D721Med (cell line): ENCODE data around the gene MAB21L3.

Source experiments
- DNase-seq: peaks from one replicate; pipeline ENCODE4 v3.0.0; 2011; ENCODE audit warnings: low spot score; ENCODE audit not compliant: insufficient read length
- FAIRE-seq: peaks from 2 replicates; lab custom pipeline; 2011; peaks lifted over from hg19 to GRCh38; lab: Jason Lieb, UNC
- CTCF ChIP-seq: IDR thresholded peaks from 2 replicates; pipeline ENCODE4 v1.5.1; 2012; ENCODE audit warnings: mild to moderate bottlenecking, control low read depth; ENCODE audit not compliant: insufficient read depth; ENCODE audit errors: missing control alignments

Gene MAB21L3

GRCh38 chr1:116176306-116176789 lies 65.1 kb downstream of the MAB21L3 start:
- FAIRE-seq (no peak), DNase-seq (no peak)
- TF ChIP-seq CTCF: no peak

- FAIRE-seq (no peak), DNase-seq (no peak)
- no peak for TF ChIP-seq CTCF
Measured at GRCh38 chr1:116177861-116178260, 66.7 kb downstream of the MAB21L3 start.

- DNase-seq (no peak), FAIRE-seq (no peak)
- no peak for TF ChIP-seq CTCF
Measured at GRCh38 chr1:116178837-116179236, 67.6 kb downstream of the MAB21L3 start.

GRCh38 chr1:116179419-116179818 lies 68.2 kb downstream of the MAB21L3 start:
- TF ChIP-seq CTCF: no peak
- FAIRE-seq (no peak), DNase-seq (no peak)

- DNase-seq (no peak), FAIRE-seq (no peak)
- no peak for TF ChIP-seq CTCF
Measured at GRCh38 chr1:116179964-116180363, 68.8 kb downstream of the MAB21L3 start.

GRCh38 chr1:116182019-116182714 lies 71.0 kb downstream of the MAB21L3 start:
- no peak for TF ChIP-seq CTCF
- no peak for DNase-seq
- FAIRE-seq: no peak
